ENCODE data around the gene TSPO2.

TSPO2 gene

GRCh38 chr6:41027241-41027640 lies 15.0 kb upstream of the TSPO2 start:
- TF ChIP-seq ARNTL (CRISPR knock-in tag; IDR thresholded peaks at IDR 0.05; ENCODE audit: borderline replicate concordance, low read depth) (no peak), TCF4 (CRISPR knock-in tag; IDR thresholded peaks at IDR 0.05; ENCODE audit: borderline replicate concordance) (no peak), ZNF565 (CRISPR knock-in tag; conservative IDR thresholded peaks at IDR 0.05; ENCODE audit: low read depth) (no peak), ZFP3 (CRISPR knock-in tag; IDR thresholded peaks at IDR 0.05) (no peak), ZNF8 (CRISPR knock-in tag; IDR thresholded peaks at IDR 0.05) (no peak), POU6F1 (CRISPR knock-in tag; IDR thresholded peaks at IDR 0.05; ENCODE audit: borderline replicate concordance, low read depth) (no peak), BACH2 (CRISPR knock-in tag; IDR thresholded peaks at IDR 0.05; ENCODE audit: borderline replicate concordance) (no peak), PATZ1 (CRISPR knock-in tag; IDR thresholded peaks at IDR 0.05; ENCODE audit: borderline replicate concordance) (no peak), OSR1 (CRISPR knock-in tag; IDR thresholded peaks at IDR 0.05) (no peak), RARB (CRISPR knock-in tag; IDR thresholded peaks at IDR 0.05) (no peak), CREB5 (CRISPR knock-in tag; IDR thresholded peaks at IDR 0.05; ENCODE audit: low read depth) (no peak)
- ATAC-seq: no peak

- TF ChIP-seq ZNF8 (CRISPR knock-in tag; IDR thresholded peaks at IDR 0.05) (no peak), ZNF565 (CRISPR knock-in tag; conservative IDR thresholded peaks at IDR 0.05; ENCODE audit: low read depth) (no peak), TOX (CRISPR knock-in tag; IDR thresholded peaks at IDR 0.05; ENCODE audit: borderline replicate concordance) (no peak), SNAI2 (CRISPR knock-in tag; IDR thresholded peaks at IDR 0.05) (no peak), CSRNP3 (CRISPR knock-in tag; IDR thresholded peaks at IDR 0.05) (no peak), ESRRG (CRISPR knock-in tag; IDR thresholded peaks at IDR 0.05) (no peak), ARNTL (CRISPR knock-in tag; IDR thresholded peaks at IDR 0.05; ENCODE audit: borderline replicate concordance, low read depth) (no peak), ISL1 (CRISPR knock-in tag; IDR thresholded peaks at IDR 0.05) (no peak), TCF4 (CRISPR knock-in tag; IDR thresholded peaks at IDR 0.05; ENCODE audit: borderline replicate concordance) (no peak), CSDC2 (CRISPR knock-in tag; IDR thresholded peaks at IDR 0.05) (no peak), ZFP3 (CRISPR knock-in tag; IDR thresholded peaks at IDR 0.05) (no peak), PPARA (CRISPR knock-in tag; IDR thresholded peaks at IDR 0.05; ENCODE audit: borderline replicate concordance) (no peak), ZNF70 (CRISPR knock-in tag; IDR thresholded peaks at IDR 0.05) (no peak)
Measured at GRCh38 chr6:41027799-41028560, 14.3 kb upstream of the TSPO2 start.

GRCh38 chr6:41028561-41029412 lies 13.5 kb upstream of the TSPO2 start:
- ATAC-seq: no peak; the same call in 2 of the 3 replicates
- TF ChIP-seq ZC3H10 (CRISPR knock-in tag; IDR thresholded peaks at IDR 0.05) (no peak), TCF4 (CRISPR knock-in tag; IDR thresholded peaks at IDR 0.05; ENCODE audit: borderline replicate concordance) (no peak), TOX (CRISPR knock-in tag; IDR thresholded peaks at IDR 0.05; ENCODE audit: borderline replicate concordance) (no peak), ZNF8 (CRISPR knock-in tag; IDR thresholded peaks at IDR 0.05) (no peak), ZNF565 (CRISPR knock-in tag; conservative IDR thresholded peaks at IDR 0.05; ENCODE audit: low read depth) (no peak), CSDC2 (CRISPR knock-in tag; IDR thresholded peaks at IDR 0.05) (no peak), SNAI2 (CRISPR knock-in tag; IDR thresholded peaks at IDR 0.05) (no peak)

More at GRCh38 chr6:41027799-41028560, 14.3 kb upstream of the TSPO2 start:
- peak; percentile 99 for ATAC-seq
